HepG2 (cell line): ENCODE results near the gene OMG.

Experiments used
- CTCF ChIP-seq: sonication (generic); formaldehyde crosslinking; IDR thresholded peaks from 2 replicates; pipeline ENCODE4 v1.5.0; 2020; ENCODE audit warnings: mild to moderate bottlenecking, missing genetic modification reagents, moderate library complexity
- MAX ChIP-seq: IDR thresholded peaks from 2 replicates; pipeline ENCODE4 v1.6.1; 2012; ENCODE audit warnings: inconsistent platforms
- MYC ChIP-seq: sonication (generic); formaldehyde crosslinking; IDR thresholded peaks from 2 replicates; pipeline ENCODE4 v1.9.0; 2021; ENCODE audit warnings: missing genetic modification reagents, borderline replicate concordance
- NFE2L1 ChIP-seq: sonication (generic); formaldehyde crosslinking; IDR thresholded peaks from 2 replicates; pipeline ENCODE4 v1.4.0; 2020; ENCODE audit warnings: missing genetic modification reagents, mild to moderate bottlenecking, borderline replicate concordance
- POLR2A ChIP-seq, 2 experiments: IDR thresholded peaks; 2 replicates each; pipeline ENCODE4 v1.6.1; 2011; ENCODE audit warnings: low read depth in 2 of 2, low read length in 2 of 2, mild to moderate bottlenecking in 1 of 2, moderate library complexity in 1 of 2; ENCODE audit not compliant: insufficient read depth in 1 of 2
- RAD21 ChIP-seq: fragments of 450-650 bp; formaldehyde crosslinking; IDR thresholded peaks from 2 replicates; pipeline ENCODE4 v1.5.0; 2020; ENCODE audit warnings: mild to moderate bottlenecking
- SIN3A ChIP-seq: IDR thresholded peaks from 2 replicates; pipeline ENCODE4 v1.6.1; 2011; ENCODE audit warnings: low read depth, mild to moderate bottlenecking, control low read depth, low read length, borderline replicate concordance
- ZBTB26 ChIP-seq: IDR thresholded peaks from 2 replicates; pipeline ENCODE4 v1.6.1; 2016; ENCODE audit warnings: missing compliant biosample characterization, missing genetic modification reagents, borderline replicate concordance
- ZHX2 ChIP-seq, 2 experiments: sonication (generic) in 1 of 2; formaldehyde crosslinking in 1 of 2; IDR thresholded peaks; 2 replicates each; pipeline versions ENCODE4 v1.6.1 to v1.9.0; 2014 to 2022; ENCODE audit warnings: antibody characterized with exemption in 1 of 2, borderline replicate concordance in 1 of 2, inconsistent platforms in 1 of 2, low read depth in 1 of 2, missing genetic modification reagents in 1 of 2
- ZNF317 ChIP-seq: sonication (generic); formaldehyde crosslinking; IDR thresholded peaks from 2 replicates; pipeline ENCODE4 v1.5.0; 2020; ENCODE audit warnings: mild to moderate bottlenecking, missing genetic modification reagents

- TF ChIP-seq MAX = no peak
- no peak for TF ChIP-seq RAD21
- TF ChIP-seq ZBTB26 (CRISPR knock-in tag) = no peak
- no peak for TF ChIP-seq POLR2A (IDR thresholded peaks at IDR 0.05; ENCODE audit: insufficient read depth in 1 of 2, low read depth in 2 of 2, low read length in 2 of 2)
- no peak for TF ChIP-seq SIN3A
- TF ChIP-seq NFE2L1 = no peak
- no peak for TF ChIP-seq ZNF317 (CRISPR knock-in tag)
- no peak for TF ChIP-seq ZHX2 (IDR thresholded peaks at IDR 0.05; ENCODE audit: low read depth)
- TF ChIP-seq ZHX2 (CRISPR knock-in tag; IDR thresholded peaks at IDR 0.05; ENCODE audit: borderline replicate concordance) = no peak
- no peak for TF ChIP-seq MYC
- TF ChIP-seq CTCF (CRISPR knock-in tag) = no peak
Observed at GRCh38 chr17:31308372-31309334, 11.6 kb upstream of the OMG start.
